Measurements from ENCODE around the gene C2CD2L.
A peak's percentile ranks its signal among the peaks of the same experiment; 100 is the strongest.
"Not testable (repeated sequence)": the region's sequence is repeated elsewhere in the genome, so short reads cannot be mapped to it uniquely, and the experiment has no call there.

The C2CD2L gene

DNA sequence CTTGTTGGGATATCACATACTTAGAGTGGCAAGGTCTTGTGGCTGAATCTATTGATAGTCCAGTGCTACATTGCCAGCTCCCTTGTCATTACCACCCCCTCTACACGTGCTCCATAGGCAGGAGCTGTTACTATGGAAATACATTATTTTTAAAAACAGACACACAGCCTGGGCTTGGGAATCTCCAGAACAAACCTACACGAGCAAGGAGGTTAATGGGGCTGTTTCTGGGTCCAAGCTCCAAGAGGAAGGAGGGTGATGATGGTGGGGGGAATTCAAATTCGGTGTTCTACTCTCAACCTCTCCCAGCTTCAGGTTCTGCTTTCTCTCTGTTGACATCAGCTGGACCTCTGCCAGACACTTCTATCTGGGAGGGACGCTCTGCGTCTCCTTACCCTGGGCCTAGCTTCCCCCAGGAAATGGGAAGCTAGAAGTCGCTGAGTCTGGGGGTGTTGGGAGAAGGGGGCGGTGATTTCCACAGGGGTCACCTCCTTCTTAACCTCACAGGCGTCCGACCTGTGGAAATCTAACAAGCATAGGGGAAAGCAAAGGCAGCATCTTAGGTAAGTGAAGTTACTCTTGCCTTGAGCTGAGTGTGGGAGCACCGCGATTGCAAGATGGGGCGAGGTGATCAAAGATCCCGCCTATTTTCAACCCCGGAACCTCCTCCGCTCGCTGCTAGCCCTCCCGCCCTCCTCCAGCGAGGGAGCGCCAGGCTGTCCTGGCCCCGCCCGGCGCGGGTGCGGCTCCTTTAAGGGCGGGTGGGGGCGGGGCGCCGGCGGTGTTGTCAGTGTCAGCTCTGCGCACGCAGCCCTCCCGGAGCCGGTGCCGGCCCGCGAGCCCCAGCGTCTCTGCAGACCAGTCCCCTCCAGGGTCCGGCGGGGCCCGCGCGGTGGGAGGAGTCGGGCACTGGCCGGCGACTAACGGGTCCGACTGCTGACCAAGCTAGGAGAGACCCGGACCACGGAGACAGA lies at the start of gene C2CD2L:
TSS of gene C2CD2L (plus strand) at position 781 of the 974 bp plus-strand sequence. CDS start 398 bp downstream, outside the sequence.
- peak; percentile 88 for DNase-seq (ENCODE audit: low spot score)

DNA sequence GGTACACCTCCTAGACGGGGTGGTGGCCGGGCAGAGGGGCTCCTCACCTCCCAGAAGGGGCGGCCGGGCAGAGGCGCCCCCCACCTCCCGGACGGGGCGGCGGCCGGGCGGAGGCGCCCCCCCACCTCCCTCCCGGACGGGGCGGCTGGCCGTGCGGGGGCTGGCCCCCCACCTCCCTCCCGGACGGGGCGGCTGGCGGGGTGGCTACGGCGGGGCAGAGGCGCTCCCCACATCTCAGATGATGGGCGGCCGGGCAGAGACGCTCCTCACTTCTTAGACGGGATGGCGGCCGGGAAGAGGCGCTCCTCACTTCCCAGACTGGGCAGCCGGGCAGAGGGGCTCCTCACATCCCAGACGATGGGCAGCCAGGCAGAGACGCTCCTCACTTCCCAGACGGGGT lies 48.0 kb upstream of the C2CD2L start:
- DNase-seq (ENCODE audit: low spot score): not testable (repeated sequence)

DNA sequence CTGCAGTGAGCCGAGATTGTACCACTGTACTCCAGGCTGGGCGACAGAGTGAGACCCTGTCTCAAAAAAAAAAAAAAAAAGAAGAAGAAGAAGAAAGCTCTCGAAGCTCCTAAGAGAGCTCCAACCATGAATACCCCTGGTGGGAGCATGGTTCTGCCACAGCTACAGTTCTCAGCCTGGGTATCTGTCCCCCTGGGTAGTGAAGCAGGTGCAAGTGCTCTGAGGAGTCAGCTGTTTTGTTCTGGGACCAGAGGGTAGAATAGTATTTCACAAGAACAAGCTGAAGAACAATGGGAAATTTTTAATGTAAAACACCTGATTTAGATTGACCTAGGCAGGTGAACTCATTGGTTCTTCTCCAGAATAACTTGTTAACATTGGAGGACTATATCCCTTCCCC lies 45.9 kb upstream of the C2CD2L start:
- DNase-seq (ENCODE audit: low spot score): no peak

DNA sequence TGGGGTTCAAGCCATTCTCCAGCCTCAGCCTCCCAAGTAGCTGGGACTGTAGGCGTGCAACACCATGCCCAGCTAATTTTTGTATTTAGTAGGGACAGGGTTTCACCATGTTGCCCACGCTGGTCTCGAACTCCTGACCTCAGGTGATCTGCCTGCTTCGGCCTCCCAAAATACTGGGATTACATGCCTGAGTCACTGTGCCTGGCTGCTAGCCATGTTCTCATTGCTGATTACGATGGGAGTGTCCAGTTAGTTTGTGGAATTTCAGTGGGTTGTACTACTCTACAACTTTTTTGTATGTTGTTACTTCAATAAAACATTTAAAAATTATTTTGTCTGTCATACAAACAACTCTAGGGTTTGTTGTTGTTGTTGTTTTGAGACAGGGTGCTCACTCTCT lies 44.4 kb upstream of the C2CD2L start:
- DNase-seq (ENCODE audit: low spot score): no peak

DNA sequence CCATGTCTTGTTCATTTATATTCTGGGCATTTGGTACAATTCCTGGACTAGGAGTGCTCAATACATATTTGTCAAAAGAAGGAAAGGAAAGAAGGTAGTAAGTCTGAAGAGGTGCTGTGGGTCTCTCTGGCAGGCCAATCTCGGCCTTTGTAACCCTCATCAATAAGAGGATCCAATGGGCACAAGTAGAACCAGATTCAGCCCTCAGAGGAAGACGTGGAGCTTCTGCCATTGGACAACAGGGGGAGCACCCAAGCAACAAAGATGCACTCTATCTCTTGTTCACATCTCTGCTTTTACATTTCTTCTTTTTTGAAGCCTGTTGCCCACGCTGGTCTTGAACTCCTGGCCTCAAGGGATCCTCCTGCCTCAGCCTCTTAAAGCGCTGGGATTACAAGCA lies 41.8 kb upstream of the C2CD2L start:
- peak; percentile 50 for DNase-seq (ENCODE audit: low spot score)

DNA sequence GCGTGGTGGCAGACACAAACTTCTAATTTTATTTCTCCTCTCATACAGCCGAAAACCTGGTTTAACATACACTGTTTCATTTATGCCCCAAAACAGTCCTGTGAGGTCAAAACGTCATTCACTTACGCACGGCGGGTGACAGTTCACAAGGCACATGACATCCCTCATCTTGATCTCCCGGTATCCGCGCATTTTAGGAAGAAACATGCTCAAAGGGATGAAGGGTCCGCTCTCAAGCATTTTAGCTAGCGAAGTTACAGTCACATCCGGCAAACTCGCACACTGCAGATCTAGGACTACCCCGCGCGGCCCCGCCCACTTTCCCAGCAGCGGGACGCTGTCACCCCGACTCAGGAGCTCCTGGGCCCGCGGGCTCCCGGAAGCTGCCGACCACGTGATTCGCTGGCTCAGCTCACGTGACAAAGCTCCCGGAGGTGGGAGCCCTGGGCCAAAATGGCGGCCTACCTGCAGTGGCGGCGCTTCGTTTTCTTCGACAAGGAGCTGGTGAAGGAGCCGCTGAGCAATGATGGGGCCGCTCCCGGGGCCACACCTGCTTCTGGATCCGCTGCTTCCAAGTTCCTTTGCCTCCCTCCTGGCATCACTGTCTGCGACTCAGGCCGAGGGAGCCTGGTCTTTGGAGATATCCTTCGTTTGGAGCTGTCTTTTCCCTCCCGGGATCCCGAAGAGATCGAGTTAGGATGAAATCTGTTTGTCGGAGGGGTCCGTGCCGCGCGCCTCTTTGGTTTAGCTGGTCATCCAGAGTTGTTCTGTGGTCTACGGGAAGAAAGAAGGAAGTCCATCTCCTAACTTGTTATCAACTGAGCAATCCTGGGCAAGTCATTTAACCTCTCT lies 39.5 kb upstream of the C2CD2L start, which contains the start of gene VPS11:
TSS of gene VPS11 (plus strand) at position 448 of the 852 bp plus-strand sequence. CDS start at position 454, 6 bp downstream.
- DNase-seq (ENCODE audit: low spot score): peak; percentile 94

DNA sequence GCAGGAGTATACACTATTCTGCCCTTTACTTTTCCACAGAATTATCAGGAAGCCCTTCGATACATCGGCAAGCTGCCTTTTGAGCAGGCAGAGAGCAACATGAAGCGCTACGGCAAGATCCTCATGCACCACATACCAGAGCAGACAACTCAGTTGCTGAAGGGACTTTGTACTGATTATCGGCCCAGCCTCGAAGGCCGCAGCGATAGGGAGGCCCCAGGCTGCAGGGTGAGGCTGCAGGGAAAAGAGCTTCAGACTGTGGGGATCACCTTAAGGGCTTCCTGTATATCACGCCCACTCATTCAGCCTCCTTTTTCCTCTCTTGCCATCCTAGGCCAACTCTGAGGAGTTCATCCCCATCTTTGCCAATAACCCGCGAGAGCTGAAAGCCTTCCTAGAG lies 29.3 kb upstream of the C2CD2L start:
- DNase-seq (ENCODE audit: low spot score): no peak

DNA sequence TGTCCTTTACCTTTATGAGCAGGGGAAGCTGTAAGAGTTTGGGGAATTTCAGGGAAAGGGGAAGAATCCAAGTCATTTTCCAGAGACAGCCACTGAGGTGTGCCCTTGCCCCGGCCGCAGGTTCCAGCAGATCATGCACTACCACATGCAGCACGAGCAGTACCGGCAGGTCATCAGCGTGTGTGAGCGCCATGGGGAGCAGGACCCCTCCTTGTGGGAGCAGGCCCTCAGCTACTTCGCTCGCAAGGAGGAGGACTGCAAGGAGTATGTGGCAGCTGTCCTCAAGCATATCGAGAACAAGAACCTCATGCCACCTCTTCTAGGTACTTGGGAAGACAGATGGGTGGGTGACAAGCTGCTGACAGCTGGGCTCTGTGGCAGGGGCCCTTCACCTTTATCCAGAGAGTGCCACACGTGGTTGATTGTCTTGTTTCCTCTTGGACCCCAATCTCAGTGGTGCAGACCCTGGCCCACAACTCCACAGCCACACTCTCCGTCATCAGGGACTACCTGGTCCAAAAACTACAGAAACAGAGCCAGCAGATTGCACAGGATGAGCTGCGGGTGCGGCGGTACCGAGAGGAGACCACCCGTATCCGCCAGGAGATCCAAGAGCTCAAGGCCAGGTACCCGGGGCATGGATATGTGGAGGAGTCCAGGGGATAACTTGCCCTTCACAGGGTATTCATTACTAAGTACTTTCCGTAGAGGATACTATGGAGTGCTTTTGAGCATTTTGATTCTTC lies 28.3 kb upstream of the C2CD2L start:
- DNase-seq (ENCODE audit: low spot score): no peak

DNA sequence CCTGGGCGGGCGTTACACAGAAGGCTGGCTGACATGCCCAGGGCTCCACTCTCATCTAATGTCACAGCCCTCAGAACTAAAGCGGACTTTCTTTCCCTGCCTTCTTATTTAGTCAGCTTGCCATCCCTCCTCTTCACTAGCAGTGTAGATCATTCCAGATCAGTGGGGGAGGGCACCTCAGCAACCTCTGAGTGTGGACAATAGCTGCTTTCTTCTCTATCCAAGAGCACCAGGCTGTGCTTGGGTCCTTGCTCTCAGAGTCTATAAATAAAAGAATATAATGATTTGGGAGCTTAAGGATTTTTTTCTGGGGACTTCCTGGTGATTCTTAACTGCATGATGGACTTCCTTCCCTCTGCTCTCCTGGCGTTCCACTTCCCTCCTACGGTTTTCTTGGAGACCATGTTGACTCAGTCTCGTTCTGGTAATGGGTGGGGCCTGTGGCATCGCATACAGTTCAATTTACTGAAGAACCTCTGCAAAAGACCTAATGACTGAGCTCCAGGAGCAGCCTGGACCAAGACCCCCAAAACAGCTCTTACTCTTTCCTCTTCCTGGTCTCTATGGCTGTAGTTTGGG lies 25.4 kb upstream of the C2CD2L start:
- DNase-seq (ENCODE audit: low spot score): peak; percentile 97

DNA sequence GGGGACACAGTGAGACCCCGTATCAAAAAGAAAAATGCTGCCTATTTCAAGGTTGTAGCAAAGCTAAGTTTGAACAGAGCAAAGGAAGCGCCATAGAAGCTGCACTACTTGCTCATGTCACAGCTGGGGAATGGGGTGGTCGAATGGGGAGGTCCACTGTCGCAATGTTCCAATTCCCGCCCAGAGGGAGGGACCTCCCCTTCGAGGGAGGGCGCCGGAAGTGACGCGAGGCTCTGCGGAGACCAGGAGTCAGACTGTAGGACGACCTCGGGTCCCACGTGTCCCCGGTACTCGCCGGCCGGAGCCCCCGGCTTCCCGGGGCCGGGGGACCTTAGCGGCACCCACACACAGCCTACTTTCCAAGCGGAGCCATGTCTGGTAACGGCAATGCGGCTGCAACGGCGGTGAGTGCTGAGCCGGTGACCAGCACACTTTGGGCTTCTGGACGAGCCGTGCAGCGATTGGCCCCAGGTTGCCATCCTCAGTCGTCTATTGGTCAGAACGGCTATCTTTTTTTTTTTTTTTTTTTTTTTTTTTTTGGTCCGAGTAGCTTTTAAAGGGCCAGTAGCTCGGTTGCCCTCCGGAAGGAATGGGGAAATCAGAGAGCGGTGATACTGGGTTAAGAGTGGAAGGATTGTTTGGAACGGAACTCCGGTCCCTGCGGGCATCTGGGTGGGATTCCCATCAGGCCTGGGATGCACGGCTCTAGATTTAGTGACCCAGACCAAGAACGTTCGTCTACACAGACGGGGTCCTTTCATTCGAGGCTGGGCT lies 22.3 kb upstream of the C2CD2L start, which contains the start of gene HMBS:
TSS of gene HMBS (plus strand) at position 219 of the 774 bp plus-strand sequence. CDS start at position 372, 153 bp downstream.
- DNase-seq (ENCODE audit: low spot score): peak; percentile 98

DNA sequence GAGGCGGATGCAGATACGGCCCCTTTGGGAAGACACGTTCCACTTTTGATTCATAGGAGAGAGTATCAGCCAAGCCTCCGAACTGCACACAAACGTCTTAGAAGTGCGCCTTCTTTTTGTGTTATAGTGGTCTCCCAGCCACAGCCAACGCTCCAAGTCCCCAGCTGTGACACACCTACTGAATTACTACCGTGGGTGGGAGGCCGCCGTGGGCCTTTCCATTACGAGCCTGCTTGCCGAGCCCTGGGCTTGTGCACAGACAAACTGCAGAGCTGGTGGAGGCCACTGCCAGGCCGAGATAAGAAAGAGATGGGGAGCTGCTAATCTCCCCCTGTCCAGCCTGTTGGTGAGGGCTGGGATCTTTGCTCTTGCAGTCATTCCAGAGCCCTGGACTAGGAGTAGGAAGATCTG lies 21.7 kb upstream of the C2CD2L start:
- no peak for DNase-seq (ENCODE audit: low spot score)

DNA sequence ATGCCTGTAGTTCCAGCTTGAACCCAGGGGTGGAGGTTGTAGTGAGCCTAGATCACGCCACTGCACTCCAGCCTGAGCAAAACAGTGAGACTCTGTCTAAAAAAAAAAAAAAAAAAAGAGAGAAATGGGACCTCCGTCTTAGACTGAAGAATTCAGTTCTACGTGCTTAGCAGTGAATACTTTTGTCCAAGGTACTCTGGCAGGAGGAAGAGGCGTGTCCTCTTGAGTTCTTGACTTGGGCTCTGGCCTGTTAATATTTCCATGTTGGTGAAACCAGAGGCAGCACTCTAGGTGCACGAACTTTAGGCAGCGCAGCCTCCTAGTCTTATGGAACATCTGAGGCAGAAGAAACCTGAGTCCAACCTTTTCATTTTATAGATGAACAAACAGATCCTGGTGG lies 20.0 kb upstream of the C2CD2L start:
- DNase-seq (ENCODE audit: low spot score): no peak

DNA sequence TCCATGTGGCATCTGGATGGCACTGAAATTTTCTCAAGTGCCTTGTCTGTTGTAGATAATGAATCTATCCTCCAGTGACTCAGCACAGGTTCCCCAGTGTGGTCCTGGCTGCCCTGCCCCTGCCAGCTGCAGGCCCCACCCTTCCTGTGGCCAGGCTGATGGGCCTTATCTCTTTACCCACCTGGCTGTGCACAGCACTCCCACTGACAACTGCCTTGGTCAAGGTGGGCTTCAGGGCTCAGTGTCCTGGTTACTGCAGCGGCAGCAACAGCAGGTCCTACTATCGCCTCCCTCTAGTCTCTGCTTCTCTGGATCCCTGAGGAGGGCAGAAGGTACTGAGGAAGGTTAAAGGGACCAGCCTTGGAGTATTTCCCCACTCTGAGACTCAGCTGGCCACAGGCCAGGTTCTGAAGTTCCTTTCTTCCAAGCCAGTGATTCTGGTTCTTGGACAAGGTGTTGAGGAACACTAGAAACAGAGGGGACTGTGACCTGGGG lies 19.4 kb upstream of the C2CD2L start:
- DNase-seq (ENCODE audit: low spot score): no peak

DNA sequence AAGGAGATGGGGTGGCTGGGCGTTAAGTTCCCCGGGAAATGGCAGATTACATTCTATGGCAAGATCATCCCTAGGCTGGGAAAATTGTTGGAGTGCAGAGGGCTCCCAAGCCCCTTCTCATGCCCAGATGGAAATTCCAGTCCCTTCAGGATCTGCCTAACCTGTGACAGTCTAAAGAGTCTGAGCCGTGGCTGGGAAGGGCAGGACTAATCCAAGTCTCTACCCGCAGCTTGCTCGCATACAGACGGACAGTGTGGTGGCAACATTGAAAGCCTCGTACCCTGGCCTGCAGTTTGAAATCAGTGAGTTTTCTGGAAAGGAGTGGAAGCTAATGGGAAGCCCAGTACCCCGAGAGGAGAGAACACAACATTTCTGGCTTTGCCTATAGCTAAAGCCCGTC lies 18.7 kb upstream of the C2CD2L start:
- DNase-seq (ENCODE audit: low spot score): no peak

DNA sequence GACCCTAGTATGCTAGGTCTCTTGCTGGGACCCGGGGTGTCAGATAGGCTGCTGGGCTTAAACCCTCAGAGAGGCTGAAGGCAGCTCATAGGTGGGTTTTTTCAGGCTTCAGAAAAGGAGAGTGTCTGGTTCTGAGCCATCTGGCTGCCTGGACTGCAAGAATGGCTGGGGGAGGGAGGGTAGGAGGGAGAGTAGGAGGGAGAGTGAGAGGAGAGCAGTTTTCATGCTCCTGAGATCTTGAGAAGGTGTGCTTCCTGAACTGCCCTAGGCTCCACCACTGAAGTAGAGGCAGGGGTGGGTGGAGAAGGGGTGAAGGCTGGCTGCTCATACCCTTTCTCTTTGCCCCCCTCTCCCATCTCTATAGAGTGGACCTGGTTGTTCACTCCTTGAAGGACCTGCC lies 17.8 kb upstream of the C2CD2L start:
- no peak for DNase-seq (ENCODE audit: low spot score)

DNA sequence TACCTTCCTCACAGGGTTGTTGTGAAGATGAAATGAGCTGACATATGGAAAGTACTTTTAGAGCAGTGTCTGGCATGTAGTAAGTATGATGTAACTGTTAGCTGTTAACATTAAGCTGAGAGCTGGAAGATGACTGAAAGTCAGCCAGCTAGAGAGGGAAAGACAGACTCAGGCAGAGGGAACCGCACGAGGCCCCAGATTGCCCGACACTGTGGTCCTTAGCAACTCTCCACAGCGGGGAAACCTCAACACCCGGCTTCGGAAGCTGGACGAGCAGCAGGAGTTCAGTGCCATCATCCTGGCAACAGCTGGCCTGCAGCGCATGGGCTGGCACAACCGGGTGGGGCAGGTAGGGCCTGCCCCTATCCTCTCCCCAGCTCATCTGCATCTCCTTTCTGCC lies 16.0 kb upstream of the C2CD2L start:
- no peak for DNase-seq (ENCODE audit: low spot score)

DNA sequence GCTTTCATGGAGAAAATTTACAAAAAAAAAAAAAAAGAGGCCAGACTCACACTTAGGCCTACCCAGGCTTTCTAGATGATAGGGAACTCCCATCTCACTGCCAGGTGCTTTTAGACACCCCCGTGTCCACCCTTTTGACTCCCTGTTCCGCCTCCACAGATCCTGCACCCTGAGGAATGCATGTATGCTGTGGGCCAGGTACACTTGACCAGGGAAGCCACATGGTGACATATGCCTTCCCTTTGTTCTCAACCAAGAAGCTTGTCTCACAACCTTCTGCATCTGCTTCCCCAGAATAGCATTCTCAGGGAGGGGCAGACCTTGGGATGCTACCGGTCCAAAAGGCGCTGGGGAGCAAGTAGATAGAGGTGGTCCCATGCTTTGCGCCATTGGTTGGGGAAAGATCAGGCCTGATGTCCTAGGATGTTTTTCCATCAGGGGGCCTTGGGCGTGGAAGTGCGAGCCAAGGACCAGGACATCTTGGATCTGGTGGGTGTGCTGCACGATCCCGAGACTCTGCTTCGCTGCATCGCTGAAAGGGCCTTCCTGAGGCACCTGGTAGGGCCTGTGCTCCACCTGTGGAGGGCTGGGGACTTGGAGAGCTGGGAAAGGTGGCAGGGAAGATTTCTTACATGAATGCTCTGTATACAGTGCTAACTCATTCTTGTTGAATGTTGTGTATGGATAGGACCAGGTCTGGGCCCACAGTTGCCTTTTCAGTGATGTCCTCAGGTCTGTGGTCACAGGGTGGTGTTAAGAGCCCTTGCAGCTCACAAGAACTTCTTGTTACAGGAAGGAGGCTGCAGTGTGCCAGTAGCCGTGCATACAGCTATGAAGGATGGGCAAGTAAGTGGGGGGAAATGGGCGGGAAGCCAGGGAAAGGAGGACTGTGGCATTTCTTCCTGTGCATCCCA lies 14.9 kb upstream of the C2CD2L start:
- DNase-seq (ENCODE audit: low spot score): no peak

DNA sequence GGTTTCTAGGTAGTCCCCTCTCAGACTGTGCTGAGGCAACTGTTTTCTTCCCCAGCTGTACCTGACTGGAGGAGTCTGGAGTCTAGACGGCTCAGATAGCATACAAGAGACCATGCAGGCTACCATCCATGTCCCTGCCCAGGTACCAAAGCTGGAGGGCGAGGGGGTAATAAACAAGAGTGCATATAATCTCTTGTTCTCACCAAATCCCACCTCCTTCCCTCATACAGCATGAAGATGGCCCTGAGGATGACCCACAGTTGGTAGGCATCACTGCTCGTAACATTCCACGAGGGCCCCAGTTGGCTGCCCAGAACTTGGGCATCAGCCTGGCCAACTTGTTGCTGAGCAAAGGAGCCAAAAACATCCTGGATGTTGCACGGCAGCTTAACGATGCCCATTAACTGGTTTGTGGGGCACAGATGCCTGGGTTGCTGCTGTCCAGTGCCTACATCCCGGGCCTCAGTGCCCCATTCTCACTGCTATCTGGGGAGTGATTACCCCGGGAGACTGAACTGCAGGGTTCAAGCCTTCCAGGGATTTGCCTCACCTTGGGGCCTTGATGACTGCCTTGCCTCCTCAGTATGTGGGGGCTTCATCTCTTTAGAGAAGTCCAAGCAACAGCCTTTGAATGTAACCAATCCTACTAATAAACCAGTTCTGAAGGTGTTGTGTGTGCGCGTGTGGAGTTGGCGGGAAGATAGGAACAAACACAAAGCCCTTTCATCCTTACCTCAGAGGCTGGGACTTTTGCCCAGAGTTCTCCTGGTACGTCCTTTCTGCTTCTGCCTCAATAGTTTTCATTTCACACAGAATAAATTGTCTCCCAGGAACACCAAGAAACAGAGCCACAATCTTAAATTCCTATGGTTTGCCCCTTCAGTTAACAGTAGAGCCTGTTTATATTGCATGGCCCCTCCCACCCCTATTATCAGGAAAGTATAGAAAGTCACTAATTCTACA lies 14.0 kb upstream of the C2CD2L start:
- no peak for DNase-seq (ENCODE audit: low spot score)

All from pons (tissue), 1 donor.